HCT116 (cell line): Measurements from ENCODE around the gene NDUFC2. TPM values are rescaled to one million over a fixed set of nuclear protein-coding genes. Genes with fewer than 3 reads are reported as not detected.

Source experiments
- ATAC-seq: fragments of 200-7000 bp; cut with Tn5 transposase; 2 replicates; pipeline ENCODE4 v1.9.1; 2020; ENCODE audit warnings: mild to moderate bottlenecking, moderate library complexity
- BruUV-seq: library from RNA; stranded (reverse); fragments of 400-500 nt; replicated peaks from 2 replicates; lab custom pipeline; 2021; lab: Mats Ljungman, UMichigan
- CTCF ChIA-PET: fragments of 300-600 bp; sonication (Branson Sonifier 250); formaldehyde crosslinking; loops from one replicate; lab custom pipeline; 2021; ENCODE audit warnings: antibody characterized with exemption; lab: Charles Lee
- POLR2A ChIA-PET: fragments of 300-600, 350-600 bp; sonication (Branson Sonifier 250); formaldehyde crosslinking; loops from one replicate; lab custom pipeline; 2021; ENCODE audit warnings: antibody characterized with exemption; lab: Charles Lee
- RAD21 ChIA-PET, 2 experiments: fragments of 300-600 bp; sonication (Branson Sonifier 250); formaldehyde crosslinking; loops; one replicate each; lab custom pipeline; 2023; ENCODE audit warnings: low total read pairs in 2 of 2; ENCODE audit not compliant: uncharacterized antibody in 2 of 2, unreplicated experiment in 2 of 2, low non-redundant PET in 1 of 2; lab: Charles Lee
- DNase-seq: peaks from one replicate; pipeline ENCODE4 v3.0.0-alpha.2; 2010; ENCODE audit warnings: low read depth, low spot score
- H2AFZ ChIP-seq: fragments of 200-600 bp; shearing (Covaris generic), sonication (generic); 2 replicates; pipeline ENCODE4 v1.6.1; 2017; ENCODE audit warnings: low read depth, mixed run types, mixed read lengths, antibody characterized with exemption, low read length; ENCODE audit not compliant: poor library complexity, severe bottlenecking
- H3K27ac ChIP-seq: 2 replicates; pipeline ENCODE4 v1.5.1; 2012; ENCODE audit warnings: low read depth, low read length
- H3K27me3 ChIP-seq: fragments of 200-600 bp; sonication (generic); 2 replicates; pipeline ENCODE4 v1.6.1; 2016; ENCODE audit warnings: mixed run types, low read length, mixed read lengths; ENCODE audit not compliant: insufficient read depth
- H3K36me3 ChIP-seq, 2 experiments: fragments of 200-500 bp in 1 of 2; fragments of 200-600 bp in 1 of 2; sonication (Bioruptor generic) in 1 of 2; sonication (generic) in 1 of 2; 2 replicates each; pipeline versions ENCODE4 v1.5.1 to v1.6.1; 2014 to 2016; ENCODE audit warnings: low read length in 2 of 2, inconsistent platforms in 1 of 2, mixed read lengths in 1 of 2, mixed run types in 1 of 2; ENCODE audit not compliant: insufficient read depth in 2 of 2, control insufficient read depth in 1 of 2
- H3K4me1 ChIP-seq, 2 experiments: fragments of 200-600 bp in 1 of 2; sonication (generic) in 1 of 2; 2 replicates each; pipeline versions ENCODE4 v1.5.1 to v1.6.1; 2012 to 2017; ENCODE audit warnings: low read length in 2 of 2, inconsistent platforms in 1 of 2, mild to moderate bottlenecking in 1 of 2, mixed read lengths in 1 of 2, mixed run types in 1 of 2, moderate library complexity in 1 of 2; ENCODE audit not compliant: insufficient read depth in 2 of 2, control insufficient read depth in 1 of 2
- H3K4me2 ChIP-seq: fragments of 200-600 bp; sonication (generic); 2 replicates; pipeline ENCODE4 v1.6.1; 2017; ENCODE audit warnings: mixed run types, low read length, mixed read lengths
- H3K4me3 ChIP-seq, 2 experiments: fragments of 200-600 bp in 1 of 2; sonication (generic) in 1 of 2; replicated peaks in 1 of 2; 2 replicates each; pipeline ENCODE4 v1.5.1; 2011 to 2016; ENCODE audit warnings: low read length in 2 of 2, control low read depth in 1 of 2, low read depth in 1 of 2, mild to moderate bottlenecking in 1 of 2, mixed read lengths in 1 of 2, mixed run types in 1 of 2
- H3K79me2 ChIP-seq: fragments of 200-600 bp; sonication (generic); 2 replicates; pipeline ENCODE4 v1.6.1; 2017; ENCODE audit warnings: mild to moderate bottlenecking, mixed run types, low read length, moderate library complexity, mixed read lengths; ENCODE audit not compliant: insufficient read depth
- H3K9ac ChIP-seq: fragments of 200-600 bp; sonication (generic); 2 replicates; pipeline ENCODE4 v1.6.1; 2016; ENCODE audit warnings: low read length, mixed read lengths
- H3K9me2 ChIP-seq: fragments of 200-600 bp; sonication (generic), shearing (Covaris generic); 2 replicates; pipeline ENCODE4 v1.6.1; 2017; ENCODE audit warnings: mixed run types, mild to moderate bottlenecking, moderate library complexity; ENCODE audit not compliant: insufficient read depth
- H3K9me3 ChIP-seq, 2 experiments: fragments of 200-500 bp in 1 of 2; fragments of 200-600 bp in 1 of 2; sonication (Bioruptor generic) in 1 of 2; sonication (generic) in 1 of 2; 2 replicates each; pipeline ENCODE4 v1.6.1; 2014 to 2017; ENCODE audit warnings: low read length in 2 of 2, mixed read lengths in 2 of 2, inconsistent platforms in 1 of 2, low read depth in 1 of 2, mild to moderate bottlenecking in 1 of 2, mixed run types in 1 of 2, moderate library complexity in 1 of 2; ENCODE audit not compliant: control insufficient read depth in 1 of 2, insufficient read depth in 1 of 2
- H4K20me1 ChIP-seq: fragments of 200-600 bp; sonication (generic), shearing (Covaris generic); 2 replicates; pipeline ENCODE4 v1.6.1; 2017; ENCODE audit warnings: mixed run types, mild to moderate bottlenecking, moderate library complexity; ENCODE audit not compliant: insufficient read depth
- ATF3 ChIP-seq: IDR thresholded peaks from 2 replicates; pipeline ENCODE4 v1.6.1; 2012
- CBX3 ChIP-seq: IDR thresholded peaks from 2 replicates; pipeline ENCODE4 v1.6.1; 2012; ENCODE audit warnings: low read depth
- ELF1 ChIP-seq: IDR thresholded peaks from 2 replicates; pipeline ENCODE4 v1.6.1; 2012; ENCODE audit warnings: low read depth, borderline replicate concordance
- EZH2phosphoT487 ChIP-seq: fragments of 200-600 bp; IDR thresholded peaks from 2 replicates; pipeline ENCODE4 v1.6.1; 2018; ENCODE audit warnings: antibody characterized with exemption, borderline replicate concordance
- FOSL1 ChIP-seq: IDR thresholded peaks from 2 replicates; pipeline ENCODE4 v1.6.1; 2012; ENCODE audit warnings: low read depth
- JUND ChIP-seq: IDR thresholded peaks from 2 replicates; pipeline ENCODE4 v1.6.1; 2012
- RAD21 ChIP-seq: IDR thresholded peaks from 2 replicates; pipeline ENCODE4 v1.6.1; 2012; ENCODE audit warnings: low read depth, mild to moderate bottlenecking
- SIN3A ChIP-seq: IDR thresholded peaks from 2 replicates; pipeline ENCODE4 v1.6.1; 2012; ENCODE audit warnings: low read depth
- SP1 ChIP-seq: IDR thresholded peaks from 2 replicates; pipeline ENCODE4 v1.6.1; 2012; ENCODE audit warnings: low read depth
- SRF ChIP-seq: IDR thresholded peaks from 2 replicates; pipeline ENCODE4 v1.6.1; 2012; ENCODE audit warnings: low read depth
- TCF7L2 ChIP-seq: IDR thresholded peaks from 2 replicates; pipeline ENCODE4 v1.7.0; 2011; ENCODE audit warnings: borderline replicate concordance, inconsistent platforms; ENCODE audit not compliant: insufficient read depth, insufficient read length; ENCODE audit errors: extremely low read depth
- YY1 ChIP-seq: IDR thresholded peaks from 2 replicates; pipeline ENCODE4 v1.6.1; 2011; ENCODE audit warnings: low read length, low read depth, moderate library complexity, mild to moderate bottlenecking; ENCODE audit not compliant: insufficient replicate concordance; ENCODE audit errors: extremely low read depth
- ZBTB33 ChIP-seq: IDR thresholded peaks from 2 replicates; pipeline ENCODE4 v1.6.1; 2011; ENCODE audit warnings: mild to moderate bottlenecking, low read length, moderate library complexity; ENCODE audit not compliant: insufficient replicate concordance; ENCODE audit errors: extremely low read depth
- ZNF274 ChIP-seq: fragments of 200-500 bp; sonication (Bioruptor generic); IDR thresholded peaks from 2 replicates; pipeline ENCODE4 v1.6.1; 2014; ENCODE audit warnings: mild to moderate bottlenecking, low read depth, low read length, inconsistent platforms
- intact Hi-C: fragments of 100-400 bp; cut with micrococcal nuclease; formaldehyde crosslinking; loops from 2 replicates; pipeline ENCODE4 v1.10.0; 2022
- total RNA-seq: library from RNA; stranded (reverse); gene quantifications from one replicate; pipeline ENCODE4 v1.2.1, GENCODE V29; 2021; ENCODE audit not compliant: unreplicated experiment
- TF ChIP-seq, protein P1 (sequence below): IDR thresholded peaks from 2 replicates; pipeline ENCODE4 v1.6.1; 2012; ENCODE audit warnings: low read depth
- TF ChIP-seq, protein P2 (sequence below): IDR thresholded peaks from 2 replicates; pipeline ENCODE4 v1.6.1; 2012

The NDUFC2 gene
- total RNA-seq, 1 experiment from 2014 or later, result 225 TPM

- TF ChIP-seq, protein P1, sequence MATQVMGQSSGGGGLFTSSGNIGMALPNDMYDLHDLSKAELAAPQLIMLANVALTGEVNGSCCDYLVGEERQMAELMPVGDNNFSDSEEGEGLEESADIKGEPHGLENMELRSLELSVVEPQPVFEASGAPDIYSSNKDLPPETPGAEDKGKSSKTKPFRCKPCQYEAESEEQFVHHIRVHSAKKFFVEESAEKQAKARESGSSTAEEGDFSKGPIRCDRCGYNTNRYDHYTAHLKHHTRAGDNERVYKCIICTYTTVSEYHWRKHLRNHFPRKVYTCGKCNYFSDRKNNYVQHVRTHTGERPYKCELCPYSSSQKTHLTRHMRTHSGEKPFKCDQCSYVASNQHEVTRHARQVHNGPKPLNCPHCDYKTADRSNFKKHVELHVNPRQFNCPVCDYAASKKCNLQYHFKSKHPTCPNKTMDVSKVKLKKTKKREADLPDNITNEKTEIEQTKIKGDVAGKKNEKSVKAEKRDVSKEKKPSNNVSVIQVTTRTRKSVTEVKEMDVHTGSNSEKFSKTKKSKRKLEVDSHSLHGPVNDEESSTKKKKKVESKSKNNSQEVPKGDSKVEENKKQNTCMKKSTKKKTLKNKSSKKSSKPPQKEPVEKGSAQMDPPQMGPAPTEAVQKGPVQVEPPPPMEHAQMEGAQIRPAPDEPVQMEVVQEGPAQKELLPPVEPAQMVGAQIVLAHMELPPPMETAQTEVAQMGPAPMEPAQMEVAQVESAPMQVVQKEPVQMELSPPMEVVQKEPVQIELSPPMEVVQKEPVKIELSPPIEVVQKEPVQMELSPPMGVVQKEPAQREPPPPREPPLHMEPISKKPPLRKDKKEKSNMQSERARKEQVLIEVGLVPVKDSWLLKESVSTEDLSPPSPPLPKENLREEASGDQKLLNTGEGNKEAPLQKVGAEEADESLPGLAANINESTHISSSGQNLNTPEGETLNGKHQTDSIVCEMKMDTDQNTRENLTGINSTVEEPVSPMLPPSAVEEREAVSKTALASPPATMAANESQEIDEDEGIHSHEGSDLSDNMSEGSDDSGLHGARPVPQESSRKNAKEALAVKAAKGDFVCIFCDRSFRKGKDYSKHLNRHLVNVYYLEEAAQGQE, result no peak
- TF ChIP-seq CBX3 (no peak), FOSL1 (no peak), SRF (no peak), ZBTB33 (no peak)
Observed at GRCh38 chr11:78067704-78068103, 12.0 kb downstream of the NDUFC2 start (continued).

- Histone ChIP-seq H4K20me1 (no peaks in the 10 kb centered on the region), H3K9ac (no peak overlapping the region), H3K79me2 (peaks cover 9% of the 10 kb centered on the region), H2AFZ (no peak overlapping the region), H3K9me3 (no peaks in the 10 kb centered on the region), H3K36me3 (peaks cover 7 to 10% of the 10 kb centered on the region in 2 experiments; a peak in 2 of 4 replicates), H3K4me1 (no peaks in the 10 kb centered on the region), H3K27ac (no peak overlapping the region), H3K9me2 (no peaks in the 10 kb centered on the region), H3K27me3 (no peaks in the 10 kb centered on the region), H3K4me3 (no peak overlapping the region), H3K4me2 (no peak overlapping the region)
- intact Hi-C loops, result no loop called here
- ChIA-PET CTCF (no interaction called here), POLR2A (no interaction called here), RAD21 (no interaction called here)
- BruUV-seq, result no TSS peak
- DNase-seq (no peak), ATAC-seq (no peak)
- TF ChIP-seq, protein P2, sequence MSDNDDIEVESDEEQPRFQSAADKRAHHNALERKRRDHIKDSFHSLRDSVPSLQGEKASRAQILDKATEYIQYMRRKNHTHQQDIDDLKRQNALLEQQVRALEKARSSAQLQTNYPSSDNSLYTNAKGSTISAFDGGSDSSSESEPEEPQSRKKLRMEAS, result no peak
- TF ChIP-seq YY1 (no peak), TCF7L2 (no peak), ELF1 (no peak), EZH2phosphoT487 (no peak), ATF3 (no peak), SIN3A (no peak), SP1 (no peak), JUND (no peak), CBX3 (no peak), ZNF274 (no peak), RAD21 (no peak)
- TF ChIP-seq, protein P1, result no peak
Observed at GRCh38 chr11:78066471-78066870, 13.2 kb downstream of the NDUFC2 start.
